Measurements from ENCODE around the gene UTRN.
A peak's percentile ranks its signal among the peaks of the same experiment; 100 is the strongest.

UTRN gene

DNA sequence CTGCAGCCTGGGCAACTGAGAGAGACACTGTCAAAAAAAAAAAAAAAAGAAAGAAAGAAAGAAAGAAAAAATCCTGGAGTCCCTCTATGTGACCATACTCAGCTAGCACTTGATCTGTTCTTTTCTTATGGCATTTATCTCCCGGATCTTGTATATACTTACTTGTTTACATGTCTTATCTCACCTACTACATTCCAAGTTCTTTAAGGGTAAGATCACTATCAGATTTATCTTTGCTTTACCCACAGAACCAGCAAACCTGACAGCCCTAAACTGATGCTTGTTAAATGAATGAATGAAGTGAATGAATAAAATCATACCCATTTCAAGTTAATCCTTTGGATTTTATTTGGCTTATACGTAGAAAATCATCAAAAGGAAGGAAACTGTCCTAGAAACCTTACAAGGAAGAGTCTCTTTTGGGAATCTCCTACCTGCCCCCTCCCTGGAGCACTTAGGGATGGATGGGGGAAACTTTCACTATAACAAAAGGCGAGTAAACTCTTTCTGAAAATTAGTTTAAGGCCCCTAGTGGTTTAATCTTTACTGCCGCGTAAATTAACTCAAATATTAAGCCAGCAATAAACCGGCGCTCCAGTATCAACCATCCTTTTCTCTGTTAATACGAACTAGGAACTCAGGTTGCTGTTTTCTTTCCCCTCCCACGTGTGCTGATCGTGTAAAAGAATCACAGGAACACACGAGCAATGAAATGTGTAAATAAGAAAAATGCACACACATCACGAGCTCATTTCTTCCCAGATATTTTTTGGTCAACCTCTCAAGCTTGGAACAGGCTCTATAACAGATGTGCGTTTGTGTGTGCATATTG is 1.3 kb upstream of the UTRN start:
- DNase-seq (ENCODE audit: low read depth in 2 of 2) = no peak

DNA sequence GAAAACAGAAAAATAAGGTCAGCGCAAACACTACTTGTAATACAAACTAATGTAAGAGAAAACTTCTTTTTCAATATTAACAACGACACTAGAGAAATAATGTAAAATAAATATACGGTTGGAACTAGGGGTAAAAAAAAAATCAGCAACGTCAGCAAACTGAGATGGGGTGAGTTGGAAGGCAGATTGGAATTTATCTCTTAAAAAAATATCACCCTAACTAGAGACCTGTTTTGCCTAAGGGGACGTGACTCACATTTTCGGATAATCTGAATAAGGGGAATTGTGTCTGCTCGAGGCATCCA is 705 bp upstream of the UTRN start:
- no peak for DNase-seq (ENCODE audit: low read depth in 2 of 2)

DNA sequence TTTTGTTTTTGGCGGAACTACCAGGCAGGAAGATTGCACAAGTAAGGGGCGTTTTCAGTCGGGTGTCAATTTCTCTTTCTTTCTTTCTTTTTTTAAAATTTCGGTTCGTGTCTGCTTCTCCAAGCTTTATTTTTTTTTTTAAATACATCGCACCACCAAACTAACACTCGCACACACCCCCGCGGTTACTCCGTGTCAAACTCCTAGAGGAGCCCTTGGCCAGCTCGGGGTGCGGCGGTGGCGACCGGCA is 338 bp downstream of the UTRN start:
- peak in 1 of 2 experiments; percentile 15 for DNase-seq (ENCODE audit: low read depth in 2 of 2)

DNA sequence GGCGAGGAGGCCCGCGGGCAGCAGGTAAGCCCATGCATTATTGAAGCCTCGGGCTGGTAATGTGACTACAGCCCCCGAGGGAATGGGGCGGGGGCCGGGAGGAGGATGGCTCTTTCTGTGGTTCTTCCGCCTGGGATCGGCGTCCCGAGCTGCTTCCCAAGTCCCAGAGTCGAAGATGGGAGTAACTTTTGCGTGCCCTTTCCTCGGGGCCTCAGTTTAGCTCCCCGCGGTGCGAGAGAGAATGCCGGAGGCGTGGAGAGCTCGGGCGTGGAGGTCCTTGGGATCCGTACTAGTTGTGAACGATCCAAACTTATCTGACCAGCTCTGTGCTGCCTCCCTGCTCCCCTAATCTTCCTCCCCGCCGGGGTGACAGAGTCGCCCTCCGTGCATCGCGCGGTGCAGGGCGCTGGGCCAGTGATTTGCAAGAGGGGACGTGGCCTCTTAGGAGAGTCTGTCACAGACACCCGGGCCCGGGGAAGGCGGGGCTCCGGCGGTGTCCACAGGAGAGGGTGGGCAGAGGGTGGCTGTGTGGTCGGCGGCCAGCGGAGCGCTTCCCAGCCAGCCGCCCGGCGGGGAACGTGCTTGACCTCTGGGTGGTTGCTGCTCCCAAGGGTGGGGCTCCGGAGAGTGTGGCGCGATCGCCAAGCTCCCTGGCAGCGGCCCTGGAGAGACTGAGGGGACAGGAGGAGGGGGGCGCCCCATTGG is 815 bp downstream of the UTRN start:
- peak in 1 of 2 experiments; percentile 10 for DNase-seq (ENCODE audit: low read depth in 2 of 2)

DNA sequence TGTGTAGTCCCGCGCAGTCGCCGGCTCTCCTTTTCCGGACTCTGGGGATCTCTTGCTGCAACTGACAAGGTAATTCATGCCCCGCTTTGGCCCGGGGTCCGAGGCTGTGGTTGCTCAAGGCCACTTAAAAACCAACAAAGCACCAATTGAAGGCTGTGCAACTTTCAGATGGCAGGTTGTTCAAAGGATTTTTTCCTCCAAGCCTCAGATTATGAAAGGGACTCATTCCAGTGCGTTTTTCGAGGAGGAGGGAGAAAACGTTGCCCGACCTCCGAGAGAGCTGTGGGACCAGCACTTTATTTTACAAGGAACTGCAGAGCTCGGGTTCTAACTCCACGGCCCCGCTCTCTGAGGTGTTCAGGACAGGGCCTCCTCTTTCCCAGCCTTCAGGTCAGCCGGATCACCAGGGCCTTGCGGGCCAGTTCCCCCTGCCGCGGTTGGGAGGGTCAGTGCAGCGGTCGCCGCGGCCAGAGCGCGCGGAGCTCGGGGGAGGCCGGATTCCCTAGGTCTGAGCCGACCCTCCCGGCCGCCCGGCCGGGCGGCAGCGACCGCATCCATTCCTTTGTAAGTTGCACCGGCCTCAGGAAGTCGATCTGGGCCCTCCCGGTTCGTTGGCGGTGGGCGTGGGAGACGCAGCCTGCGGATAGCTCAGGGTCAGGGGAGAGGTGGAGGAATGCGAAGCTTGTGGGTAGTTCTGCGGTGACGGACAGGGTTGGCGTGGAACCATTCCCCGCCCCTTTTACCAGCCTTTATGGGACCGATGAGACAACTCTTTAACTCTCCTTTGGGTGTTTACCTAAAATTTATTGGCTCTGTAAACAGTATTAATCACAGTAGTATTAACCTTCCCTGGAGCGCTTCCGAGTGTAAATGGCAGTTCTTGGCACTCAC is 1.6 kb downstream of the UTRN start:
- DNase-seq (ENCODE audit: low read depth in 2 of 2) = no peak

DNA sequence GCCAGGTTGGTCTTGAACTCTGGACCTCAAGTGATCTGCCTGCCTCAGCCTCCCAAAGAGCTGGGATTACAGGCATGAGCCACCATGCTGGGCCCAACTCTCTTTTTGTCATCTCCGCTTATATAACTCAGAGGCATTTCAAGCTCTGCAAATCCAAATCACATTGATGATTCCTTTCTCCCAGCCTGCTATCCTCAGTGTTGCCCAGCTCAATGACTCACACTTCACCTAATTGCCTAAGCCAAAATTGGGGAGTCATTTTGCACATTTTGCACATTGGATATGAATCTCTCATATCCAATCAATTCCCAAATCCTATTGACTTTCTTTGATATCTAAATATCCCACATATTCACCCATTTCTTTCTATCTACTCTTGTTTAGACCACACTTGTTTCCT is 3.9 kb downstream of the UTRN start:
- no peak for DNase-seq (ENCODE audit: low read depth in 2 of 2)

DNA sequence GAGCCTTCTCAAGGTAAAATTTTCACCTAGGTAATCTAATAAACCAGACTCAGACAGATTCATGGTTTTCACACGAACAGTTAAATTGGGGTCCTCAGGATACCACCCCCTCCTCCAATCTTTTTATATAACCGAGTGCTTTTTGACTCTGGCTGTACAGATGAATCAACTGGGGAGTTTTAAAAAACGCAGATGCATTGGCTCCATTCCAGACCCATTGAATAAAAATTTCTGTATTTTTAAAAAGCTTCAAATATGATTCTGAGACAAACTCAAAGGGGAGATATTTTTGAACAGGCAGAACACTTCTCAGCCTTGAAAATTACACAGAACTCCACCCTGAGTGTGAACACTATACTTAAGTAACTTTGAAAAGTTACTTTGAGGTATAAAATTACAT is 7.2 kb downstream of the UTRN start:
- DNase-seq (ENCODE audit: low read depth in 2 of 2) = no peak

DNA sequence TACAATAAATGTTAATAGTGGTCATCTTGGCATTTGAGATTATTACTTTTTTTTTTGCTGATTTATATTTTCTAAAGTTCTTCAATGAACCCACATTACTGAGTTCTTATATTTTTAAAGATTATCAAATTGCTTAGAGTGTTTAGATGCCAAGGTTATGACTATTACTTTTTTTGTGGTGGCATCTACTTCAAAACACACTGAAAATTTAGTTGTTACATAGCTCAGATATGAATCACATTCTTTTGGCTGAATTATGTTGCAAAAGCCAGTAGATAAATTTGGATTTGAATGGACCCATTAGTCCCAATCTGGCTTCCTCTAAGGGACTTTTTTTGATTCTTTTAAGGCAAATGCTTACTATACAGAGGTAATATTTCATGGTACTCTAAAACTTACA is 8.9 kb downstream of the UTRN start:
- DNase-seq (ENCODE audit: low read depth in 2 of 2) = no peak

DNA sequence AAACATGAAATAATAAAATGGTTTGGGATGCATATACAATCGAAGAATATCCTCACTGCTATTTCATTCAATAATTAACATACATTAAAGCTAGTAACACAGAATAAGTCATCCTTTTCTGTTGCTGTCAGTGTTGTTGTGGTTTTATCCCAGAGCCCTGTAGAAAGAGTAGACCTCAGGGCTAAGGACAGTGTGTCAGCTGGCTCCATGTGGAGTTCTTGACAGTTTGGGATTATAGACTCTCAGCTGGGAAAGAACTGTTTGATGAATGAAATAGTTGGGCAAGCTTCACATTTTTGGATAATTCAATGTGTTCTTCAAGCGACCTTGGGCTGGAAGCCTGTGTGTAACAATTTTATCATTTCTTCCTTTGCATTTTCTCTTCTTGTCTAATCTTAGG is 10.1 kb downstream of the UTRN start:
- no peak for DNase-seq (ENCODE audit: low read depth in 2 of 2)

DNA sequence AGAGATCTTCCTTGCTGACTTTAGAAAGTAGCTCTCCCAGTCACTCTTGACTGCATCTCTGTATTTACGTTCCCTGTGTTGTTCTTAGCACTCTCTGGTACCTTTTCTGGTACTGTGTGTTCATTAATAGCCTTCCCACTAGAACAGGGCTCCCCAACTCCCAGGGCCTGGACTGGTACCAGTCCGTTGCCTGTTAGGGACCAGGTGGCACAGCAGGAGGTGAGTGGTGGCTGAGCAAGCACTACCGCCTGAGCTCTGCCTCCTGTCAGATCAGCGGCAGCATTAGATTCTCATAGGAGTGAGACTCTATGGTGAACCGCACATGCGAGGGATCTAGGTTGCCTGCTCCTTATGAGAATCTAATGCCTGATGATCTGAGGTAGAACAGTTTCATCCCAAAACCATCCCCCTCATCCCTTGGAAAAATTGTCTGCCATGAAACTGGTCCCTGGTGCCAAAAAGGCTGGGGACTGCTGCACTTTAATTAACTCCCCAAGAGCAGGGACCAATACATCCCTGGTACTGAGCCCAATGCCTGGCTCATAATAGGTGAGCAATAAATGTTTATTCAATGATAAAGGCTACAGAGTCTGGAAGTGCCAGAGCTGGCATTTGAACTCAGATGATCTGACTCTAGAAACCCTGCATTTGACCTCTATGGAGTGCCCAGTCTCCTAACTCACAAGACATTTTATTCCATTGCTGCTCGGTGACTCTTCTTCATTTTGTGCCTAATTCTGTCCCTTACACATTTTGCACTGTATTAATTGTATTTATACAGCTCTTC is 11.0 kb downstream of the UTRN start:
- no peak for DNase-seq (ENCODE audit: low read depth in 2 of 2)

DNA sequence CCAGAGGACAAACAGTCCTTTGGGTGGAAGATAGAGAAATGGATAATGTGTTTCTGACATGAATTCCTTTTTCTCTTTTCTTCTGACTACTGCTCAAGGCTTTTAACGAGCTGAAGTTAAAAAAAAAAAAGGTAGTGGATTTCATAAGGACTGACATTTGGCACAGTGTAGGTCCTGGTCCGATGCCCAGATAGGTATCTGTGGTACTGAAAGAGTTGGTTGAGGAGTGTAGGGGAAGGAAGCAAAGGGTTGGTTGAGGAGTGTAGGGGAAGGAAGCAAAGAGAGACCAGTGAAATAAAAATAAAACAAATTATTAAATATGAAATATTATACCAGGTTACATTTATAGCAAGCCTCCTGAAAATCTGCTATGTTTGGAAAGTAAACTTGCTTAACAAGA is 11.8 kb downstream of the UTRN start:
- no peak for DNase-seq (ENCODE audit: low read depth in 2 of 2)

DNA sequence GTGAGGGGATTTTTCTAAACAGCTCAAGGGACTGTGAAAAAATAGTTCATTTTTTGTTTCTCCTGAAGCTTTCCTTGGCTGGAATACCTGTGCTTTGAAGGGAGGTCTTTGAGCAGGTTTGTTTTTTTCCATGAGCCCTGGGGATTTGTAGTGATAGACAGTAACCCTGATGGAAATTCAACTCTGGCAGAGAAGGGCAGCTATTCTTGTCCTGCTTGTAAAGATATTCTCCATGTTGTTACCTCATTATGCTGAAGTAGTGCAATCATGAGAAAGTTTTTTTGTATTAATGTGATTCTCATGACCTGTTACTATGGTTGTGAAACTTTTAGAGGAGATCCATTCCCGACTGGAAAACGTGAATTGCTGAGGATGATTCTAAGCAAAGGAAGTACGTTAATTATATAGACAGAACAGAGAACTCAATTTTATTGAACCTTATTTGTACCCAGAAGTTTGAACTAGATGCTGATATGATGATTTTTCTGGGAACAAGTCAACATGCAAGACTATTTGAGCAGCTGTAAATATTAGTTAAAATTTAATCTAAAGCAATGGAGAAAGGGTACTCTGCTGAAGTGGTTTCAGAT is 12.5 kb downstream of the UTRN start:
- DNase-seq (ENCODE audit: low read depth in 2 of 2) = no peak

DNA sequence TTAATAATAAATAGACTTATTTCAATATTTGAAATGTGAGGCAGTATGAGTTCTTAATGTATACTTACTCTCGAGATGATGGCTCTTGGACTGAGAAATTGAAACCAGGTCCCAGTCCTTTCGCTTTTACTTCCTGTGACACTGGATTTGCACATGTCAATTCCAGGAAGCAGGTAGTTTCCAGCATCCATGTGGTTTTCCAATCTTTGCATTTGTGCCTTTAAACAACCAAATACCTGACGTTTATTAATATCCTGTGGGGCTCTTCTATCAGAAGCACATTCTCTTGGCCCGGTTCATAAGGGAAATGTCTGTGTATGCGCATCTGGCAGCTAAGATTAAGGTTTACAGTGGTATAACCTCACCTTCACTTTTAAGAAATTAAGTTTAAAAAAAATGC is 13.1 kb downstream of the UTRN start:
- DNase-seq (ENCODE audit: low read depth in 2 of 2) = no peak

DNA sequence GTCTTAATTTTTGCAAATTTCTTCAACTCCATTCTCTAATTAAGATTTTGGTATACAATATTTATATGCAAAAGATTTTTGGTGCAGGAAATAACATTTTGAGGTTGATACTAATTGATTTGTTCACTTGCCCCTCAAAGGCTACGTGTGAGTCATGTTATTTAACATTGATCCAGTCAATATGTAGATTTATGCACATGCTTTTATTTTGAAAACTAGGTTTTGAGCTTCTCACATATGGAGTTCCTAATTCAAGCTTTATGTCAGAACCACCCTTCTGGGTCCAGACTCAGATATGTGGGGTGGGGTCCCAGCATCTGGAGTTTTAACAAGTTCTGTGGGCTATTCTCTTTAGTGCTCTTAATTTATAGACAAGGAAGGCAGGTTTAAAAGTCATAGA is 13.8 kb downstream of the UTRN start:
- DNase-seq (ENCODE audit: low read depth in 2 of 2) = no peak

DNA sequence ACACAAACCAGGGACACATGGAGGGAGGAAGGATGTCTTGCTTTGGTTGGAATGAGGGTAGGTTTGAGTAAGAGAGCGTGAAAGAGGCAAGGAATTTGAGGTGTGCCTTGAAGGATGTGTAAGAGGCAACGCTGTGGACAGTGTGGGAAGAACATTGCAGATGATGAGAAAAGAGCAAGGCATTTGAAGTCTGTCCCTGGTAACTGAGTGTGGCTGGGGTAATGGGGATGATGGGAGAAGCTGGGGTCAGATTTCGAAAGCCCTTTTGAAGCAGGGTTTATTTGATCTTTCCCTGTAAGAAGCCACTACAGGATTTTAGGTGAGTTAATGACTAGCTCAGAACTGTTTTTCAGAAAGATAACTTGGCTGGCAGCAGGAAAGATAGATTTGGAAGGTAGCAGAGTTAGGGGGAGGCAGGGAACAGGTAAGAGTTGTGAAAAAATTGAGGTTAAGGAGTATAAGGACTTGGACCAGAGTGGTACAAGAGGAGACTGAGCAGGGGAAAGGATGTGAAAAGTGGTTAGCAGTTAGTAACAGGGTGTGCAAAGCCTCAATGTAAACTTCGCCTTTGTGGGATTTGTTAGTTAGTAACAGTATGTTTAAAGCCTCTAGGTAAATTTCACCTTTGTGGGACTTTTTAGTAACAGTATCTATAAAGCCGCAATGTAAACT is 17.7 kb downstream of the UTRN start:
- DNase-seq (ENCODE audit: low read depth in 2 of 2) = no peak

DNA sequence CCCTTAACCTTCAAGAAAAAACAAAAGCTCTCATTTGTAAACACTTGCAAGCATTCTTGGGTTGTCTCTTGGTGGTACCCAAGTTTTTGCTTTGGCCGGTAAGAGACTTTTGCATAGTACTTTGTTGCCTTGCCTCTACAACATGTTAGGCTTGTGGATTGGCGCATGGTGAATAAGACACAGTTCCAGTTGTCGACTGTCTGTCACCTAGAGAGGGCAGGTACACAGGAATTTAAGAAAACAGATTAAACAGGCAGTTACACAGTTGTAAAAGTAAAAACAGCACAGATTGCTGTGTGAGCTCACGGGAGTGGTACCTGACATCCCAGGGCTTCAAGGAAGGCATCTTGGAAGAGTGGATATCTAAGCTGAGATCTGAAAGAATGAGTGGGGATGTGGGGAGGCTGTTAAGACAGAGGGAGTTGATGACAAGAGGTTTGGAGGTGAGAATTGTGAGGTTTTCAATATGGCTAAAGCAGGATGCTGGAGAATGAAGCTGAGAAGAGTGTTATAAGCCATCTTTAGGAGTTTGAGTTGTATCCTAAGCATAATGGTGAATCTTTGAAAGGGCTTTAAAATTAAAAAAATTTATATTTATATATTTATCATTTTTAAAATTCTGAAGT is 19.2 kb downstream of the UTRN start:
- no peak for DNase-seq (ENCODE audit: low read depth in 2 of 2)

DNA sequence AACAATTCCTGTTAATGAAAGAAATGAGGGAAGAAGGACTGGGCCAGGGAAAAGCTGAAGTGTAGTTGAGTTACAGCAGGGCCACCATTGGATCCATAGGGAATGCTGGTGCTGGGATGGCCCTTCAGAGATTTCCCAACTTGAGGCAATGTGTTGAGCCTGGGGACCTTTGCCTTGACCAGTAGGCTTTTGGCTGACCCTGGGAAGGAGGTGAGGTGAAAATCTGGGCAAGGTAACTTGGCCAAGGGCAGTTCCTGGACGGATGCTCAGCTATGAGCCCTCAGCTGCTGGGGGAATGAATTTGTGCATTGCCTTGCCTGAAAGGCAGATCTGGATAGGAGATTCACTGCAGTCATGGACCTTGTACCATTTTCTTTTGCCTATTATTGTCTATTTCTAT is 20.4 kb downstream of the UTRN start:
- DNase-seq (ENCODE audit: low read depth in 2 of 2) = no peak

DNA sequence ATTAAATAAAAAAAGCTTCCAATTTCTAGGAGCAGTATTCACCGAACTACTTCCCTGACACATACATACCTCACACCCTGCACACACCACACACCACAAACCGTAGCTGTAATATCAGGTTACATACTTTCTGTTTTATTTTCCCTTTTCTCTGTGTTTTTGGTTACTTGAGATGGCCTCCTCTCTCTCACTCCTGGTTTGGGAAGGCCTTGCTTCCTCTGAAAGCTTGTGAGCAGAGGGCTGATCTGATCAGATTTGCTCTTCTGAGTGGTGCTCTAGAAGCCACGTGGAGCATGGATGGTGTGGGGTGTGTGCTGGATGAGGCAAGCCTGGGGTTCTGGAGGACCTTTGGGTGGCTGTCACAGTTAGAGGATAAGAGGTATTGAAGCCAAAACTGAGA is 20.9 kb downstream of the UTRN start:
- DNase-seq (ENCODE audit: low read depth in 2 of 2) = no peak

DNA sequence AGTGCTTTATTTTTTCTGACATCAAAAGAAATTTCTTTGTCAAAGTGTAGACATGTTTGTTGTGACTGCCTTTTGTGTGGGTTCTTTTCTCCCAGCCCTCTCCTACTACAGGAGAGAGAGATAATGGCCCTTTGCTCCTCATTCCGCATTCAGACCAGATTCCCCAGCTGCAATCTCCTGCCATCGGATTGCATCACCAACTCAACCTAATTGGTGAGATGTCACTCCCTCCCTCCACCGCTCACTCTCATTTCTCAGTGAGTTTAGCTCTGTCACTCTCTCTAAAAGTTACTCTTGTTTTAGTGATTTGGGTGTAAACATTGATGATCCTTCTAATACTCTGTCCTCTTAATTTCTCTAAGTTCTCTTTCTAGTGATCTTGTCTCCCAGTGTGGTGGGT is 22.7 kb downstream of the UTRN start:
- no peak for DNase-seq (ENCODE audit: low read depth in 2 of 2)

DNA sequence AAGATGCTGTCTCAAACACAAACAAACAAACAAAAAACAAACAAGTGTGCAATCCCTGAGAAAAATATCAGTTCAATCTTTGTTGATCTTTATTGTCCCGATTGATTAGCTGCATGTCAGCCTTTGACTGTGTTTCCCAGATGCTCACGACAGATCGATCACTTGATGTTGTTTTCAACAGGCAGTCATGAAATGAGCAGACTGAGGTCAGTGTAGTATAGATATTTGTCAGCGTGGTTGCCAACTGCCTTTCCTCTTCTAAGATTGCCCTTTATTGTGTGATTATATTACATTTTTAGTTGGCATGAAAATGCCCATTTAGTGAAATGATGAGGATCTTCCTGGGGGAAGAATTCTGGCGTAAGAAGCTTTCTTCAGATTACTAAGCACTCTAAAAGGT is 25.6 kb downstream of the UTRN start:
- no peak for DNase-seq (ENCODE audit: low read depth in 2 of 2)

DNA sequence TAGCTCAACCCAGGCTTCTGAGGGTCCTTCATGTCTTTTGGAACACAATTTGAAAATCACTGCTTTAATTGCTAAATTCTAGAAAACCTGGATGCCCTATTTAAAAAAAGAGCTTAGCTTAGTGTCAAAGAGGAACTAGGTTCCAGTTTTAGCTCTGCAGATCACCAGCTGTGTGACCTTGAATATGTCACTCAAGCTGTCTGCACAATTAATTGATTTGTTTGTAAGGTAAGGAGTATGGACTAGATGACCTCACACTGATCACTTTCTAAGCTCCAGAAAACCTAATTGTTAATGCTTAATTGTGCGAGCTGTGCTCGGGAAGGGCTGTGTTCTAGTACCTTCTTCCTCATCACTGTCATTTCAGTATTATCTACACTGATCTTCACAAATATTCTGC is 26.2 kb downstream of the UTRN start:
- DNase-seq (ENCODE audit: low read depth in 2 of 2) = no peak
